Sciatic nerve (tissue), 2 donors: Measurements from ENCODE around the gene SH2D3A. TPM values are rescaled to one million over a fixed set of nuclear protein-coding genes. Genes with fewer than 3 reads are reported as not detected.
"Not testable (repeated sequence)": the region's sequence is repeated elsewhere in the genome, so short reads cannot be mapped to it uniquely, and the experiment has no call there.

ENCODE experiments used
- ATAC-seq: fragments of 200-7000 bp; cut with Tn5 transposase; one replicate; pipeline ENCODE4 v1.9.1; 2020; ENCODE audit warnings: mild to moderate bottlenecking, moderate library complexity
- DNase-seq: peaks from one replicate; pipeline ENCODE4 v3.0.0-alpha.2; 2020; ENCODE audit warnings: low spot score
- intact Hi-C: fragments of 100-400 bp; cut with DNase I; formaldehyde crosslinking; loops from one replicate; pipeline ENCODE4 v1.14.2; 2022
- total RNA-seq: library from RNA; stranded (reverse); fragmentation: NEBNext Ultra II Directional; extraction: Animal tissue kit (Norgen Biotek cat#: 25700); gene quantifications from one replicate; pipeline ENCODE4 v1.2.1, GENCODE V29; 2021
- donor health status: DM: no; HTN: no; CAD: no.
- donor health status: DM: no; HTN: no; CAD: no.

The SH2D3A gene
- total RNA-seq, 1 donor from 2014 or later = 0.45 TPM

GRCh38 chr19:6714749-6715555 is 52.3 kb downstream of the SH2D3A start:
- no peak for DNase-seq
- intact Hi-C loops = no loop called here
- no peak for ATAC-seq

- ATAC-seq (no peak), DNase-seq (no peak)
- intact Hi-C loops = no loop called here
These were observed 53.2 kb downstream of the SH2D3A start for GRCh38 chr19:6713773-6714692.

GRCh38 chr19:6712692-6713670 is 54.3 kb downstream of the SH2D3A start:
- DNase-seq = no peak
- ATAC-seq = no peak
- intact Hi-C loops = no loop called here

GRCh38 chr19:6712231-6712630 is 55.0 kb downstream of the SH2D3A start:
- DNase-seq (no peak), ATAC-seq (no peak)
- intact Hi-C loops = no loop called here

- intact Hi-C loops = no loop called here
- ATAC-seq (no peak), DNase-seq (no peak)
These were observed 55.6 kb downstream of the SH2D3A start for GRCh38 chr19:6711605-6712004.

GRCh38 chr19:6711078-6711361 is 56.2 kb downstream of the SH2D3A start:
- DNase-seq = no peak

GRCh38 chr19:6710273-6711077 is 56.8 kb downstream of the SH2D3A start:
- no peak for DNase-seq
- ATAC-seq = no peak
- intact Hi-C loops = no loop called here

More at GRCh38 chr19:6711078-6711361, 56.2 kb downstream of the SH2D3A start:
- no peak for ATAC-seq
- intact Hi-C loops = no loop called here

GRCh38 chr19:6709549-6709948 is 57.7 kb downstream of the SH2D3A start:
- ATAC-seq = no peak
- intact Hi-C loops = no loop called here
- DNase-seq = no peak

- intact Hi-C loops, DNase-seq: not testable (repeated sequence)
These were observed 58.3 kb downstream of the SH2D3A start for GRCh38 chr19:6708913-6709312.

GRCh38 chr19:6708346-6708745 is 58.9 kb downstream of the SH2D3A start:
- ATAC-seq (no peak), DNase-seq (no peak)
- intact Hi-C loops = no loop called here

More at GRCh38 chr19:6708913-6709312, 58.3 kb downstream of the SH2D3A start:
- not testable (repeated sequence) for ATAC-seq

- ATAC-seq (no peak), DNase-seq (no peak)
- intact Hi-C loops = no loop called here
These were observed 59.6 kb downstream of the SH2D3A start for GRCh38 chr19:6707658-6708018.

- ATAC-seq (no peak), DNase-seq (no peak)
- intact Hi-C loops = no loop called here
These were observed 60.1 kb downstream of the SH2D3A start for GRCh38 chr19:6707011-6707657.

- no peak for DNase-seq
- intact Hi-C loops = no loop called here
- no peak for ATAC-seq
These were observed 60.6 kb downstream of the SH2D3A start for GRCh38 chr19:6706633-6706958.

GRCh38 chr19:6705931-6706632 is 61.2 kb downstream of the SH2D3A start:
- intact Hi-C loops = no loop called here
- ATAC-seq = no peak
- DNase-seq = no peak
